GM10248 (cell line): ENCODE results near the gene PPM1D.

Experiments
- CTCF ChIA-PET: fragments of 300-600 bp; sonication (Branson Sonifier 250); formaldehyde crosslinking; extraction: SDS; loops from one replicate; lab custom pipeline; 2021; ENCODE audit warnings: antibody characterized with exemption; lab: Yijun Ruan, JAX
- POLR2A ChIA-PET: fragments of 350-650 bp; sonication (Branson Sonifier 250); formaldehyde crosslinking; extraction: SDS; loops from one replicate; lab custom pipeline; 2020; ENCODE audit warnings: antibody characterized with exemption; lab: Yijun Ruan, JAX
- DNase-seq: peaks from one replicate; pipeline ENCODE4 v3.0.0; 2012; ENCODE audit errors: extremely low spot score
- TF ChIP-seq, protein P1 (sequence below): IDR thresholded peaks from 2 replicates; pipeline ENCODE4 v1.5.1; 2012; ENCODE audit warnings: mild to moderate bottlenecking, low read depth; ENCODE audit errors: extremely low read depth, missing control alignments, control extremely low read depth

PPM1D gene

GRCh38 chr17:60677308-60678117, 77.5 kb downstream of the PPM1D start, which contains the start of gene BCAS3:
TSS of gene BCAS3 (plus strand) at chr17:60677851.
- TF ChIP-seq, protein P1, sequence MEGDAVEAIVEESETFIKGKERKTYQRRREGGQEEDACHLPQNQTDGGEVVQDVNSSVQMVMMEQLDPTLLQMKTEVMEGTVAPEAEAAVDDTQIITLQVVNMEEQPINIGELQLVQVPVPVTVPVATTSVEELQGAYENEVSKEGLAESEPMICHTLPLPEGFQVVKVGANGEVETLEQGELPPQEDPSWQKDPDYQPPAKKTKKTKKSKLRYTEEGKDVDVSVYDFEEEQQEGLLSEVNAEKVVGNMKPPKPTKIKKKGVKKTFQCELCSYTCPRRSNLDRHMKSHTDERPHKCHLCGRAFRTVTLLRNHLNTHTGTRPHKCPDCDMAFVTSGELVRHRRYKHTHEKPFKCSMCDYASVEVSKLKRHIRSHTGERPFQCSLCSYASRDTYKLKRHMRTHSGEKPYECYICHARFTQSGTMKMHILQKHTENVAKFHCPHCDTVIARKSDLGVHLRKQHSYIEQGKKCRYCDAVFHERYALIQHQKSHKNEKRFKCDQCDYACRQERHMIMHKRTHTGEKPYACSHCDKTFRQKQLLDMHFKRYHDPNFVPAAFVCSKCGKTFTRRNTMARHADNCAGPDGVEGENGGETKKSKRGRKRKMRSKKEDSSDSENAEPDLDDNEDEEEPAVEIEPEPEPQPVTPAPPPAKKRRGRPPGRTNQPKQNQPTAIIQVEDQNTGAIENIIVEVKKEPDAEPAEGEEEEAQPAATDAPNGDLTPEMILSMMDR, result no peak
- POLR2A ChIA-PET, result interaction anchor here (0.6 to 1.1 kb wide), 4 partner anchors 11 to 801 kb away, joined by 3 to 4 read pairs (median 4); partner anchors contain the start of gene PPM1D
- CTCF ChIA-PET, result interaction anchor here (0.7 to 1.9 kb wide), 6 partner anchors 9 to 1432 kb away, joined by 3 to 9 read pairs (median 3); no protein-coding TSS in a partner anchor
- peak; percentile 99 for DNase-seq

DNA sequence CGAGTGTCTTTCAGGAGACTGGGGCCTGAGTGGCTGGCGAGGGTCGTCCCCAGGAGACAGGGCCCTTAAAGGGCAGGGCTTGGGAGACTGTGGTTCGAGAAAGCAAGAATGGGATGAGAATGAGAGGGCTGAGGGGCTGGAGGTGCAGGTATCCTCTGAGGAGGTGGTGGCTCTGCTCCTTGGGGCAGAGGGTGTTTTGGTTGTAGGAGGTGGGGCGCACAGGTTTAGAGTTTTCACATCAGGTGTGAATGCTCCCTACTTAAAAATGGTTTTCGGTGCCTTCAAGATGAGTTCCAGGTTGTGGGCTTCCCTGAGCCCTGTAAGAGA, 78.1 kb downstream of the PPM1D start:
- CTCF ChIA-PET, result interaction anchor here (1.2 to 1.9 kb wide), 2 partner anchors 38 to 40 kb away, joined by 3 to 9 read pairs; no protein-coding TSS in a partner anchor
- POLR2A ChIA-PET, result interaction anchor here (0.6 kb wide), 1 partner anchor 800 kb away, joined by 3 read pairs; no protein-coding TSS in a partner anchor
- TF ChIP-seq, protein P1, result no peak
- DNase-seq, result peak; percentile 16

DNA sequence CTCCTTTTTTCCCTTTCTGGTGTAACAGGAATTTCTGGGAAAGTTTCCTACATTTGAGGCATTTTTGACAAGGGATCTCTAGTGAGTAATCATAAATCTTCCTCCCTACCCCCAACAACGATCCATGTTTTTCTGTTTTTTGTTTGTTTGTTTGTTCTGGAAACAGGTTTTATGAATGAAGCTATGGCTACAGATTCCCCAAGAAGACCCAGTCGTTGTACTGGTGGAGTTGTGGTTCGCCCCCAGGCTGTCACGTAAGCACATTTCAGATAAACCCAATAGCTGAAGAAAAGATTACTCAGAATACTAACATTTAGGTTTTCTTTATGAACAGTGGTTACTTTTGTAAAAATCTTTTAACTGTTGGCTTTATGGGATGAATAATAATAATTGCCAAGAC, 79.3 kb downstream of the PPM1D start:
- DNase-seq, result no peak
- POLR2A ChIA-PET, result interaction anchor here (0.6 kb wide), 1 partner anchor 34 kb away, joined by 5 read pairs; no protein-coding TSS in a partner anchor
- CTCF ChIA-PET, result no interaction called here
- TF ChIP-seq, protein P1, result no peak

DNA sequence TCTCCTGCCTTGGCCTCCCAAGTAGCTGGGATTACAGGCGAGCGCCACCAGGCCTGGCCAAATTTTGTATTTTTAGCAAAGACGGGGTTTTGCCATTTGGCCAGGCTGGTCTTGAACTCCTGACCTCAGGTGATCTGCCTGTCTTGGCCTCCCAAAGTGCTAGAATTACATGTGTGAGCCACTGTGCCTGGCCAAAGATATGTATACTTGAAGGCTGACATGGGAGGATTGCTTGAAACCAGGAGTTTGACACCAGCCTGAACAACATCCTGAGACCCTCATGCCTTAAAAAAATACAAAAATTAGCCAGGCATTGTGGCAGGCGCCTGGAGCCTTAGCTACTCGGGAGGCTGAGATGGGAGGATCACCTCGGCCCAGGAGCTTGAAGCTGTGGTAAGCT, 80.8 kb downstream of the PPM1D start:
- TF ChIP-seq, protein P1, result no peak
- ChIA-PET CTCF (no interaction called here), POLR2A (no interaction called here)
- no peak for DNase-seq

DNA sequence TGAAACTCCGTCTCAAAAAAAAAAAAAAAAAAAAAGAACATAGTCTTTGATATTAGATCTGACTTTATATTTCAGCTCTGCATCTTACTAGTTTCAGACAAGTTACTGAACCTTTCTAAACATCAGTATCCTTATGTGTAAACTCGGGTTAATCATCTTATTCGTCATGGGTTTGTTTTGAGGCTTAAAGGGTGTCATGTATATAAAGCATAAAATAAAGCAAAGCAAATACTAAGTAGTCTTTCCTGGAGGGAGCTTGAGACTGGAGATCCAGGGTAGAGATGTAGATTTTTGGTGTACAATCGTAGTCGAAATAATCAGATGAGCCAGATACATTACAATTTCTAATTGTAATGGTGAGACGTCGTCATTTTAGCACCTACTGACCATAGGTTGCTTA, 85.4 kb downstream of the PPM1D start:
- ChIA-PET CTCF (interaction anchor here (1.3 kb wide), 1 partner anchor 32 kb away, joined by 3 read pairs; no protein-coding TSS in a partner anchor), POLR2A (no interaction called here)
- TF ChIP-seq, protein P1, result no peak
- no peak for DNase-seq

DNA sequence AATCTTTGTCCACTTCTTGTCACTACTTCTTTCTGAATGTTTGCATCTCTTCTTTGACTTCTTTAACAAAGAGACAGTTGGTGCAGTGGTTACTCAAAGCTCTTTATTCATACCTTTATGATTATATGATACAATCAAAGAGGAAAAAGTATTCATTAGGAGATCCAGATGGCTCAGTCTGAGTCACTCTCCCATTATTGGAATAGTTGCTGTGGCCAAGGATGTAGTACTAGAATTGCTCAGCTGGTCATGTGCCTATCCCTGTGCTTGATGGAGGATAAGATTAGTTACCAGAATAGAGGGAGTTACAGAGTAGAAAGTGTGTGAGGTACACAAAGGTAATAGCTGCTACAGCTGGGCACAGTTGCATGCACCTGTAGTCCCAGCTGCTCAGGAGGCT, 96.0 kb downstream of the PPM1D start:
- DNase-seq, result no peak
- CTCF ChIA-PET, result interaction anchor here (1.7 to 2.4 kb wide), 2 partner anchors 16 to 25 kb away, joined by 4 to 10 read pairs; no protein-coding TSS in a partner anchor
- POLR2A ChIA-PET, result no interaction called here
- TF ChIP-seq, protein P1, result no peak
